Measurements from ENCODE around the gene DSTYK.

The DSTYK gene

GRCh38 chr1:205240569-205240968, 29.1 kb upstream of the DSTYK start:
- Histone ChIP-seq H3K27me3 (replicated peaks in 2 of 5; ENCODE audit: control insufficient read depth in 4 of 5, insufficient read depth in 5 of 5, low read length in 4 of 5) (no peaks in the 10 kb centered on the region), H3K4me1 (ENCODE audit: control extremely low read depth in 1 of 4, control insufficient read depth in 4 of 4, insufficient read depth in 4 of 4, low read length in 3 of 4) (peaks cover 13 to 37% (median 28%) of the 10 kb centered on the region in 4 experiments), H3K9me3 (ENCODE audit: control extremely low read depth in 1 of 5, control insufficient read depth in 4 of 5, insufficient read depth in 2 of 5, low read depth in 1 of 5, low read length in 4 of 5) (no peaks in the 10 kb centered on the region), H3K4me3 (ENCODE audit: control insufficient read depth in 1 of 7, extremely low read depth in 1 of 7, insufficient read depth in 4 of 7, low read depth in 2 of 7, low read length in 6 of 7) (no peak overlapping the region), H3K27ac (ENCODE audit: insufficient read depth in 1 of 2, low read depth in 1 of 2, low read length in 2 of 2, poor library complexity in 1 of 2, severe bottlenecking in 2 of 2) (no peak overlapping the region), H3K36me3 (ENCODE audit: control insufficient read depth in 4 of 4, insufficient read depth in 4 of 4, low read length in 3 of 4) (peaks cover 0 to 3% (median 0%) of the 10 kb centered on the region in 4 experiments)
- DNase-seq = no peak
- 90% methylated on average over 3 of the region's 3 CpGs for WGBS (ENCODE audit: insufficient coverage)
- CTCF ChIA-PET = interaction anchor here (0.6 to 8.9 kb wide), 3 partner anchors 11 to 42 kb away, joined by 3 to 116 read pairs (median 5); no protein-coding TSS in a partner anchor
- POLR2A ChIA-PET = no interaction called here

- no peaks in the 10 kb centered on the region for H3K27me3 ChIP-seq (replicated peaks in 2 of 5; ENCODE audit: control insufficient read depth in 4 of 5, insufficient read depth in 5 of 5, low read length in 4 of 5)
- DNase-seq = no peak
- peaks cover 13 to 37% (median 28%) of the 10 kb centered on the region in 4 experiments for H3K4me1 ChIP-seq (ENCODE audit: control extremely low read depth in 1 of 4, control insufficient read depth in 4 of 4, insufficient read depth in 4 of 4, low read length in 3 of 4)
- WGBS (ENCODE audit: insufficient coverage) = 82% methylated on average over 3 of the region's 6 CpGs
- ChIA-PET CTCF (interaction anchor here (1.1 to 8.9 kb wide), 2 partner anchors 10 to 15 kb away, joined by 3 to 116 read pairs; no protein-coding TSS in a partner anchor), POLR2A (no interaction called here)
- no peak overlapping the region for H3K27ac ChIP-seq (ENCODE audit: insufficient read depth in 1 of 2, low read depth in 1 of 2, low read length in 2 of 2, poor library complexity in 1 of 2, severe bottlenecking in 2 of 2)
- no peak overlapping the region for H3K4me3 ChIP-seq (ENCODE audit: control insufficient read depth in 1 of 7, extremely low read depth in 1 of 7, insufficient read depth in 4 of 7, low read depth in 2 of 7, low read length in 6 of 7)
- peaks cover 0 to 3% (median 0%) of the 10 kb centered on the region in 4 experiments for H3K36me3 ChIP-seq (ENCODE audit: control insufficient read depth in 4 of 4, insufficient read depth in 4 of 4, low read length in 3 of 4)
- no peaks in the 10 kb centered on the region for H3K9me3 ChIP-seq (ENCODE audit: control extremely low read depth in 1 of 5, control insufficient read depth in 4 of 5, insufficient read depth in 2 of 5, low read depth in 1 of 5, low read length in 4 of 5)
Measured at GRCh38 chr1:205240118-205240517, 28.6 kb upstream of the DSTYK start.

GRCh38 chr1:205239078-205239477, 27.6 kb upstream of the DSTYK start:
- Histone ChIP-seq H3K4me3 (ENCODE audit: control insufficient read depth in 1 of 7, extremely low read depth in 1 of 7, insufficient read depth in 4 of 7, low read depth in 2 of 7, low read length in 6 of 7) (no peak overlapping the region), H3K36me3 (ENCODE audit: control insufficient read depth in 4 of 4, insufficient read depth in 4 of 4, low read length in 3 of 4) (peaks cover 0 to 3% (median 0%) of the 10 kb centered on the region in 4 experiments), H3K9me3 (ENCODE audit: control extremely low read depth in 1 of 5, control insufficient read depth in 4 of 5, insufficient read depth in 2 of 5, low read depth in 1 of 5, low read length in 4 of 5) (no peaks in the 10 kb centered on the region), H3K4me1 (ENCODE audit: control extremely low read depth in 1 of 4, control insufficient read depth in 4 of 4, insufficient read depth in 4 of 4, low read length in 3 of 4) (peaks cover 13 to 37% (median 27%) of the 10 kb centered on the region in 4 experiments), H3K27ac (ENCODE audit: insufficient read depth in 1 of 2, low read depth in 1 of 2, low read length in 2 of 2, poor library complexity in 1 of 2, severe bottlenecking in 2 of 2) (no peak overlapping the region), H3K27me3 (replicated peaks in 2 of 5; ENCODE audit: control insufficient read depth in 4 of 5, insufficient read depth in 5 of 5, low read length in 4 of 5) (no peaks in the 10 kb centered on the region)
- WGBS (ENCODE audit: insufficient coverage) = 100% methylated on average over 3 of the region's 3 CpGs
- ChIA-PET CTCF (interaction anchor here (1.7 to 8.9 kb wide), 3 partner anchors 9 to 251 kb away, joined by 3 to 116 read pairs (median 4); no protein-coding TSS in a partner anchor), POLR2A (no interaction called here)
- DNase-seq = no peak

- Histone ChIP-seq H3K9me3 (ENCODE audit: control extremely low read depth in 1 of 5, control insufficient read depth in 4 of 5, insufficient read depth in 2 of 5, low read depth in 1 of 5, low read length in 4 of 5) (no peaks in the 10 kb centered on the region), H3K36me3 (ENCODE audit: control insufficient read depth in 4 of 4, insufficient read depth in 4 of 4, low read length in 3 of 4) (peaks cover 0 to 3% (median 0%) of the 10 kb centered on the region in 4 experiments), H3K27ac (ENCODE audit: insufficient read depth in 1 of 2, low read depth in 1 of 2, low read length in 2 of 2, poor library complexity in 1 of 2, severe bottlenecking in 2 of 2) (peak overlapping the region; percentile 10 to 63), H3K4me3 (ENCODE audit: control insufficient read depth in 1 of 7, extremely low read depth in 1 of 7, insufficient read depth in 4 of 7, low read depth in 2 of 7, low read length in 6 of 7) (peak overlapping the region in 4 of 7 experiments; percentile 2 to 55 (median 28)), H3K27me3 (replicated peaks in 2 of 5; ENCODE audit: control insufficient read depth in 4 of 5, insufficient read depth in 5 of 5, low read length in 4 of 5) (no peaks in the 10 kb centered on the region), H3K4me1 (ENCODE audit: control extremely low read depth in 1 of 4, control insufficient read depth in 4 of 4, insufficient read depth in 4 of 4, low read length in 3 of 4) (peaks cover 13 to 37% (median 32%) of the 10 kb centered on the region in 4 experiments)
- ChIA-PET POLR2A (interaction anchor here (0.6 to 1.5 kb wide), 4 partner anchors 18 to 556 kb away, joined by 3 to 5 read pairs (median 4); no protein-coding TSS in a partner anchor), CTCF (interaction anchor here (0.8 to 8.9 kb wide), 7 partner anchors 8 to 250 kb away, joined by 3 to 116 read pairs (median 3); no protein-coding TSS in a partner anchor)
- peak; percentile 56 to 86 (median 82) for DNase-seq
- 5% methylated on average over 9 of the region's 12 CpGs for WGBS (ENCODE audit: insufficient coverage)
Measured at GRCh38 chr1:205237526-205238484, 26.3 kb upstream of the DSTYK start.

GRCh38 chr1:205236951-205237475, 25.5 kb upstream of the DSTYK start:
- no peaks in the 10 kb centered on the region for H3K9me3 ChIP-seq (ENCODE audit: control extremely low read depth in 1 of 5, control insufficient read depth in 4 of 5, insufficient read depth in 2 of 5, low read depth in 1 of 5, low read length in 4 of 5)
- POLR2A ChIA-PET = interaction anchor here (0.7 to 1.5 kb wide), 2 partner anchors 19 to 213 kb away, joined by 3 to 4 read pairs; no protein-coding TSS in a partner anchor
- WGBS (ENCODE audit: insufficient coverage) = 71% methylated on average over 3 of the region's 4 CpGs
- CTCF ChIA-PET = interaction anchor here (1.4 to 8.9 kb wide), 2 partner anchors 11 to 18 kb away, joined by 3 to 116 read pairs; no protein-coding TSS in a partner anchor
- H3K4me3 ChIP-seq (ENCODE audit: control insufficient read depth in 1 of 7, extremely low read depth in 1 of 7, insufficient read depth in 4 of 7, low read depth in 2 of 7, low read length in 6 of 7) = peak overlapping the region in 3 of 7 experiments; percentile 26 to 55 (median 29)
- H3K4me1 ChIP-seq (ENCODE audit: control extremely low read depth in 1 of 4, control insufficient read depth in 4 of 4, insufficient read depth in 4 of 4, low read length in 3 of 4) = peaks cover 13 to 39% (median 34%) of the 10 kb centered on the region in 4 experiments
- peak overlapping the region in 1 of 2 experiments; percentile 63 for H3K27ac ChIP-seq (ENCODE audit: insufficient read depth in 1 of 2, low read depth in 1 of 2, low read length in 2 of 2, poor library complexity in 1 of 2, severe bottlenecking in 2 of 2)
- H3K36me3 ChIP-seq (ENCODE audit: control insufficient read depth in 4 of 4, insufficient read depth in 4 of 4, low read length in 3 of 4) = peaks cover 0 to 3% (median 0%) of the 10 kb centered on the region in 4 experiments
- H3K27me3 ChIP-seq (replicated peaks in 2 of 5; ENCODE audit: control insufficient read depth in 4 of 5, insufficient read depth in 5 of 5, low read length in 4 of 5) = no peaks in the 10 kb centered on the region
- peak in 2 of 3 donors; percentile 37 to 45 for DNase-seq

- H3K4me3 ChIP-seq (ENCODE audit: control insufficient read depth in 1 of 7, extremely low read depth in 1 of 7, insufficient read depth in 4 of 7, low read depth in 2 of 7, low read length in 6 of 7) = no peak overlapping the region
- POLR2A ChIA-PET = no interaction called here
- H3K27me3 ChIP-seq (replicated peaks in 2 of 5; ENCODE audit: control insufficient read depth in 4 of 5, insufficient read depth in 5 of 5, low read length in 4 of 5) = no peaks in the 10 kb centered on the region
- CTCF ChIA-PET = interaction anchor here (1.4 to 8.9 kb wide), 2 partner anchors 10 to 19 kb away, joined by 3 to 116 read pairs; no protein-coding TSS in a partner anchor
- H3K4me1 ChIP-seq (ENCODE audit: control extremely low read depth in 1 of 4, control insufficient read depth in 4 of 4, insufficient read depth in 4 of 4, low read length in 3 of 4) = peaks cover 13 to 39% (median 34%) of the 10 kb centered on the region in 4 experiments
- no peak overlapping the region for H3K27ac ChIP-seq (ENCODE audit: insufficient read depth in 1 of 2, low read depth in 1 of 2, low read length in 2 of 2, poor library complexity in 1 of 2, severe bottlenecking in 2 of 2)
- no peaks in the 10 kb centered on the region for H3K9me3 ChIP-seq (ENCODE audit: control extremely low read depth in 1 of 5, control insufficient read depth in 4 of 5, insufficient read depth in 2 of 5, low read depth in 1 of 5, low read length in 4 of 5)
- H3K36me3 ChIP-seq (ENCODE audit: control insufficient read depth in 4 of 4, insufficient read depth in 4 of 4, low read length in 3 of 4) = no peaks in the 10 kb centered on the region
- no peak for DNase-seq
- 96% methylated on average over 7 of the region's 8 CpGs for WGBS (ENCODE audit: insufficient coverage)
Measured at GRCh38 chr1:205236526-205236925, 25.0 kb upstream of the DSTYK start.

Data from common myeloid progenitor, CD34-positive (primary cell).